H1 (cell line): ENCODE results near the gene CBY1. TPM values are rescaled to one million over a fixed set of nuclear protein-coding genes. Genes with fewer than 3 reads are reported as not detected.
A peak's percentile ranks its signal among the peaks of the same experiment; 100 is the strongest.

Experiments used
- BACH1 ChIP-seq: IDR thresholded peaks from 2 replicates; pipeline ENCODE4 v1.6.1; 2012; ENCODE audit warnings: low read length, improper control_type of control experiment
- CHD2 ChIP-seq: IDR thresholded peaks from 2 replicates; pipeline ENCODE4 v1.6.1; 2012; ENCODE audit warnings: low read length, improper control_type of control experiment
- CREB1 ChIP-seq: IDR thresholded peaks from 2 replicates; pipeline ENCODE4 v1.6.1; 2012; ENCODE audit warnings: inconsistent platforms
- CTCF ChIP-seq, 3 experiments: IDR thresholded peaks; 1 replicate in 2 of 3; 2 replicates in 1 of 3; pipeline versions ENCODE4 v1.5.1 to v1.6.1; 2011; ENCODE audit warnings: low read length in 3 of 3, mild to moderate bottlenecking in 3 of 3, inconsistent platforms in 2 of 3, low read depth in 1 of 3, moderate library complexity in 1 of 3; ENCODE audit not compliant: insufficient read depth in 1 of 3; ENCODE audit errors: control extremely low read depth in 1 of 3
- KDM5A ChIP-seq: fragments of 200-600 bp; IDR thresholded peaks from 2 replicates; pipeline ENCODE4 v1.7.1; 2012; ENCODE audit warnings: mild to moderate bottlenecking, low read length, inconsistent platforms, mixed read lengths
- PHF8 ChIP-seq: fragments of 200-600 bp; sonication (generic); conservative IDR thresholded peaks from 2 replicates; pipeline ENCODE4 v1.7.1; 2012; ENCODE audit warnings: low read depth, mild to moderate bottlenecking, inconsistent platforms, low read length, moderate library complexity
- POLR2A ChIP-seq, 2 experiments: IDR thresholded peaks; 1 replicate in 1 of 2; 2 replicates in 1 of 2; pipeline ENCODE4 v1.6.1; 2011; ENCODE audit warnings: low read depth in 2 of 2, low read length in 2 of 2, mild to moderate bottlenecking in 2 of 2; ENCODE audit errors: control extremely low read depth in 1 of 2
- RFX5 ChIP-seq: IDR thresholded peaks from 2 replicates; pipeline ENCODE4 v1.6.1; 2011; ENCODE audit warnings: low read depth, low read length, improper control_type of control experiment, borderline replicate concordance
- RNF2 ChIP-seq: fragments of 200-900, 300-1000 bp; sonication (generic); IDR thresholded peaks from 2 replicates; pipeline ENCODE4 v1.7.1; 2016; ENCODE audit warnings: borderline replicate concordance, low read depth, mild to moderate bottlenecking, antibody characterized with exemption, low read length; ENCODE audit not compliant: poor library complexity, severe bottlenecking; ENCODE audit errors: missing control alignments
- SP1 ChIP-seq: IDR thresholded peaks from 2 replicates; pipeline ENCODE4 v1.6.1; 2011; ENCODE audit warnings: low read depth, low read length
- SP4 ChIP-seq: IDR thresholded peaks from 2 replicates; pipeline ENCODE4 v1.6.1; 2012; ENCODE audit warnings: low read length, inconsistent platforms
- SUZ12 ChIP-seq: fragments of 200-600 bp; sonication (generic); IDR thresholded peaks from 2 replicates; pipeline ENCODE4 v1.6.1; 2012; ENCODE audit warnings: mild to moderate bottlenecking, inconsistent platforms, low read length, moderate library complexity, mixed read lengths
- TAF7 ChIP-seq: optimal IDR thresholded peaks from 2 replicates; pipeline ENCODE3; 2011; ENCODE audit warnings: low read depth, mild to moderate bottlenecking, inconsistent platforms, low read length, moderate library complexity, borderline replicate concordance
- TBP ChIP-seq: IDR thresholded peaks from 2 replicates; pipeline ENCODE4 v1.6.1; 2011; ENCODE audit warnings: low read depth, low read length, improper control_type of control experiment
- TEAD4 ChIP-seq: IDR thresholded peaks from 2 replicates; pipeline ENCODE4 v1.6.1; 2012; ENCODE audit warnings: low read depth, low read length, inconsistent platforms, mixed read lengths
- YY1 ChIP-seq: IDR thresholded peaks from 2 replicates; pipeline ENCODE4 v1.6.1; 2011; ENCODE audit warnings: low read depth, mild to moderate bottlenecking, low read length
- polyA plus RNA-seq, 7 experiments: library from polyadenylated mRNA; depleted of rRNA in 3 of 7; stranded (reverse) in 5 of 7; unstranded in 2 of 7; fragments of >200 nt in 5 of 7; fragments of 200-250 nt in 2 of 7; gene quantifications; 1 replicate in 5 of 7; 2 replicates in 1 of 7; 4 replicates in 1 of 7; pipeline versions ENCODE4 v1.2.1 to v1.2.3, GENCODE V29; 2011 to 2013; ENCODE audit warnings: missing spikeins in 2 of 7, mixed read lengths in 2 of 7
- total RNA-seq: library from RNA; stranded (reverse); fragmentation: NEBNext Ultra II Directional; extraction: Animal tissue kit (Norgen Biotek cat#: 25700); gene quantifications from 2 replicates; pipeline ENCODE4 v1.2.1, GENCODE V29; 2021

Gene CBY1
- total and polyA plus RNA-seq, 2 of the 8 experiments (the other 6 are each of a cell fraction or from before 2014, with no cell fraction given), result 23.2 to 30.2 TPM

GRCh38 chr22:38705235-38706100 lies 49.0 kb downstream of the CBY1 start, which contains the start of gene GTPBP1 (continued):
- TF ChIP-seq PHF8 (peak; percentile 94; the same call in 1 of the 2 replicates), KDM5A (no peak), YY1 (peak; percentile 94), SP4 (peak; percentile 65; the same call in 1 of the 2 replicates), SUZ12 (no peak), RFX5 (no peak), TEAD4 (0 out of 2 replicates have a peak, but pooled peaks have one; percentile 3), CTCF (IDR thresholded peaks at IDR 0.05; ENCODE audit: control extremely low read depth in 1 of 3, insufficient read depth in 1 of 3, low read depth in 1 of 3, low read length in 3 of 3) (no peak), POLR2A (IDR thresholded peaks at IDR 0.05; ENCODE audit: control extremely low read depth in 1 of 2, low read depth in 2 of 2, low read length in 2 of 2) (peak; percentile 73 to 87), TAF7 (peak; percentile 79), RNF2 (no peak), BACH1 (0 out of 2 replicates have a peak, but pooled peaks have one; percentile 8), CHD2 (peak; percentile 90), SP1 (peak; percentile 98), TBP (peak; percentile 90), CREB1 (peak; percentile 92)
- TF ChIP-seq, all 59 proteins: peak for 19
